HG02885 (cell line): ENCODE measurements around the gene AGMO.
"Not testable (repeated sequence)": the region's sequence is repeated elsewhere in the genome, so short reads cannot be mapped to it uniquely, and the experiment has no call there.

Source experiments
- ATAC-seq: cut with Tn5 transposase; IDR thresholded peaks from one replicate; pipeline ENCODE4 v1.9.1; 2021; ENCODE audit warnings: mild to moderate bottlenecking; ENCODE audit not compliant: unreplicated experiment, poor library complexity

Gene AGMO

GRCh38 chr7:15334536-15335263 is 227.1 kb downstream of the AGMO start:
- ATAC-seq, result no peak

- ATAC-seq, result no peak
These were observed 228.9 kb downstream of the AGMO start for GRCh38 chr7:15332956-15333355.

- no peak for ATAC-seq
These were observed 230.9 kb downstream of the AGMO start for GRCh38 chr7:15330943-15331342.

GRCh38 chr7:15327001-15327400 is 234.8 kb downstream of the AGMO start:
- no peak for ATAC-seq

- no peak for ATAC-seq
These were observed 235.7 kb downstream of the AGMO start for GRCh38 chr7:15326044-15326644.

- ATAC-seq, result no peak
These were observed 238.3 kb downstream of the AGMO start for GRCh38 chr7:15323550-15323949.

GRCh38 chr7:15317215-15317614 is 244.6 kb downstream of the AGMO start:
- no peak for ATAC-seq

- no peak for ATAC-seq
These were observed 246.1 kb downstream of the AGMO start for GRCh38 chr7:15315678-15316077.

- ATAC-seq, result no peak
These were observed 246.9 kb downstream of the AGMO start for GRCh38 chr7:15314922-15315321.

- no peak for ATAC-seq
These were observed 248.5 kb downstream of the AGMO start for GRCh38 chr7:15313361-15313760.

GRCh38 chr7:15309872-15310271 is 251.9 kb downstream of the AGMO start:
- no peak for ATAC-seq

GRCh38 chr7:15308821-15309220 is 253.0 kb downstream of the AGMO start:
- ATAC-seq, result no peak

- ATAC-seq, result no peak
These were observed 255.5 kb downstream of the AGMO start for GRCh38 chr7:15306296-15306695.

GRCh38 chr7:15305002-15305600 is 256.7 kb downstream of the AGMO start:
- peak; percentile 81 for ATAC-seq

- ATAC-seq, result no peak
These were observed 258.5 kb downstream of the AGMO start for GRCh38 chr7:15303357-15303756.

- not testable (repeated sequence) for ATAC-seq
These were observed 260.8 kb downstream of the AGMO start for GRCh38 chr7:15300986-15301385.

- ATAC-seq, result no peak
These were observed 269.7 kb downstream of the AGMO start for GRCh38 chr7:15292138-15292537.

GRCh38 chr7:15291699-15292098 is 270.1 kb downstream of the AGMO start:
- no peak for ATAC-seq

- no peak for ATAC-seq
These were observed 273.1 kb downstream of the AGMO start for GRCh38 chr7:15288741-15289140.

GRCh38 chr7:15284396-15284795 is 277.4 kb downstream of the AGMO start:
- no peak for ATAC-seq

GRCh38 chr7:15280078-15280733 is 281.6 kb downstream of the AGMO start:
- no peak for ATAC-seq
